TTC549 (cell line): ENCODE data around the gene MUC6.

ENCODE experiments used
- FAIRE-seq: peaks from 2 replicates; lab custom pipeline; 2012; peaks lifted over from hg19 to GRCh38; lab: Jason Lieb, UNC

The MUC6 gene

GRCh38 chr11:1071571-1072115, 35.1 kb upstream of the MUC6 start:
- FAIRE-seq, result no peak

GRCh38 chr11:1070594-1071462, 34.3 kb upstream of the MUC6 start:
- no peak for FAIRE-seq

- FAIRE-seq, result no peak
These were observed 33.2 kb upstream of the MUC6 start for GRCh38 chr11:1069740-1070139.

GRCh38 chr11:1067812-1068496, 31.4 kb upstream of the MUC6 start:
- FAIRE-seq, result no peak

GRCh38 chr11:1064167-1064566, 27.6 kb upstream of the MUC6 start:
- no peak for FAIRE-seq

GRCh38 chr11:1062075-1062820, 25.7 kb upstream of the MUC6 start:
- FAIRE-seq, result no peak

- no peak for FAIRE-seq
These were observed 24.5 kb upstream of the MUC6 start for GRCh38 chr11:1060852-1061616.

GRCh38 chr11:1060410-1060809, 23.9 kb upstream of the MUC6 start:
- FAIRE-seq, result no peak

GRCh38 chr11:1059759-1060158, 23.2 kb upstream of the MUC6 start:
- no peak for FAIRE-seq

- no peak for FAIRE-seq
These were observed 21.3 kb upstream of the MUC6 start for GRCh38 chr11:1057806-1058205.

- no peak for FAIRE-seq
These were observed 19.7 kb upstream of the MUC6 start for GRCh38 chr11:1055990-1056771.

- FAIRE-seq, result no peak
These were observed 18.7 kb upstream of the MUC6 start for GRCh38 chr11:1055109-1055703.

GRCh38 chr11:1054143-1055108, 17.9 kb upstream of the MUC6 start:
- no peak for FAIRE-seq

- no peak for FAIRE-seq
These were observed 16.8 kb upstream of the MUC6 start for GRCh38 chr11:1053121-1053901.

- FAIRE-seq, result no peak
These were observed 15.9 kb upstream of the MUC6 start for GRCh38 chr11:1052133-1053011.

GRCh38 chr11:1051356-1052132, 15.0 kb upstream of the MUC6 start:
- no peak for FAIRE-seq
